SJCRH30 (cell line): ENCODE measurements around the gene MBD3L2. TPM values are rescaled to one million over a fixed set of nuclear protein-coding genes. Genes with fewer than 3 reads are reported as not detected.

Experiments used
- DNase-seq, 2 experiments: peaks; one replicate each; pipeline ENCODE4 v3.0.0-alpha.2; 2015 to 2020
- H3K27ac ChIP-seq: fragments of 250-450 bp; sonication (Bioruptor Pico); 2 replicates; pipeline ENCODE4 v1.5.1; 2020; ENCODE audit warnings: mild to moderate bottlenecking, moderate library complexity
- H3K27me3 ChIP-seq: fragments of 250-450 bp; sonication (Bioruptor Pico); 2 replicates; pipeline ENCODE4 v1.5.1; 2020; ENCODE audit warnings: mild to moderate bottlenecking, moderate library complexity
- H3K36me3 ChIP-seq: fragments of 250-450 bp; sonication (Bioruptor Pico); 2 replicates; pipeline ENCODE4 v1.5.1; 2020; ENCODE audit warnings: mild to moderate bottlenecking, moderate library complexity
- H3K4me1 ChIP-seq: fragments of 250-450 bp; sonication (Bioruptor Pico); 2 replicates; pipeline ENCODE4 v1.5.1; 2020; ENCODE audit warnings: mild to moderate bottlenecking, moderate library complexity
- H3K4me3 ChIP-seq: fragments of 250-450 bp; sonication (Bioruptor Pico); 2 replicates; pipeline ENCODE4 v1.5.1; 2020; ENCODE audit warnings: mild to moderate bottlenecking, moderate library complexity
- H3K9me3 ChIP-seq: fragments of 250-450 bp; sonication (Bioruptor Pico); replicated peaks from 2 replicates; pipeline ENCODE4 v1.5.1; 2020; ENCODE audit warnings: mild to moderate bottlenecking, moderate library complexity
- total RNA-seq: library from RNA; depleted of rRNA; stranded (reverse); fragments of >200 nt; shearing (Covaris generic); gene quantifications from 2 replicates; pipeline ENCODE4 v1.2.3, GENCODE V29; 2014; rRNA removed

The MBD3L2 gene
- total RNA-seq, 1 experiment from 2014 or later: not detected

DNA sequence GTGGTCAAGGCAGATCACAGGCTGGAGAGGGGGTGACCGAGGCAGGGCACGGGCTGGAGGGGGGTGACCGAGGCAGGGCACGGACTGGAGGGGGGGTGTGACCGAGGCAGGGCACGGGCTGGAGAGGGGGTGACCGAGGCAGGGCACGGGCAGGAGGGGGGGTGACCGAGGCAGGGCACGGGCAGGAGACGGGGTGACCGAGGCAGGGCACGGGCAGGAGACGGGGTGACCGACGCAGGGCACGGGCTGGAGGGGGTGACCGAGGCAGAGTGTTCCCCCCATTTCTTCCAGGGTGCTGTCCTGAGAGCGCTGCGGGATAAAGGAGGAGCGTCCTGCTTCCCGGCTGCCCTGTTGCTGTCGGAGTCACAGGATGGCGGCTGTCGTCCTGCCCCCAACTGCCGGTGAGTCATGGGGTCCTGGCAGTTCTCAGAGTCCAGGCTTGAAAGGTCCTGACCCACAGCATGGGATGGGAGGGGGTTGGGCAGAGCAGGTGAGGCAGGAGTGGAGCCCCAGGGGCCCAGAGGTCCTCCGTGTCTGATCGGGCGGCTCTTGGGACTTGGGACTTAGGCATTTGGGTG lies 25.7 kb downstream of the MBD3L2 start:
- Histone ChIP-seq H3K36me3 (peaks cover 75% of the 10 kb centered on the region), H3K4me1 (no peaks in the 10 kb centered on the region; the same call in 1 of the 2 replicates), H3K4me3 (no peak overlapping the region), H3K27me3 (no peaks in the 10 kb centered on the region), H3K27ac (no peak overlapping the region), H3K9me3 (peaks cover 12% of the 10 kb centered on the region)
- no peak for DNase-seq

DNA sequence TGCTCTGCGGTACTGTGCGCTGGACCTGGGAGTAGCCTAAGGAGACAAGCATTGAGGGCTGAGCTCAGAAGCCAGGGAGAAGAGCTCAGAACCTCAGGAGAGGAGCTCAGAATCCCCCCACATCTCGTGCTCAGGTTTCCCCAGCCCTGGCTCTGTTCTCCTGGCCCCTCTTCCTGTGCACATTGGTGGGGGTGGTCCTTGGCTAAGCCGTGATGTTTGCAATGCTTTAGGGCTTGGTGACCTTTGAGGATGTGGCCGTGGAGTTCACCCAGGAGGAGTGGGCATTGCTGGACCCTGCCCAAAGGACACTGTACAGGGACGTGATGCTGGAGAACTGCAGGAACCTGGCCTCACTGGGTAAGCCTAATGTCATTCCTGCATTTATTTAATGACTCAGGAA lies 27.0 kb downstream of the MBD3L2 start:
- no peak overlapping the region for H3K4me3 ChIP-seq
- no peaks in the 10 kb centered on the region for H3K27me3 ChIP-seq
- peaks cover 18% of the 10 kb centered on the region for H3K9me3 ChIP-seq
- no peak overlapping the region for H3K27ac ChIP-seq
- DNase-seq: no peak
- H3K36me3 ChIP-seq: peaks cover 85% of the 10 kb centered on the region
- H3K4me1 ChIP-seq: no peaks in the 10 kb centered on the region

DNA sequence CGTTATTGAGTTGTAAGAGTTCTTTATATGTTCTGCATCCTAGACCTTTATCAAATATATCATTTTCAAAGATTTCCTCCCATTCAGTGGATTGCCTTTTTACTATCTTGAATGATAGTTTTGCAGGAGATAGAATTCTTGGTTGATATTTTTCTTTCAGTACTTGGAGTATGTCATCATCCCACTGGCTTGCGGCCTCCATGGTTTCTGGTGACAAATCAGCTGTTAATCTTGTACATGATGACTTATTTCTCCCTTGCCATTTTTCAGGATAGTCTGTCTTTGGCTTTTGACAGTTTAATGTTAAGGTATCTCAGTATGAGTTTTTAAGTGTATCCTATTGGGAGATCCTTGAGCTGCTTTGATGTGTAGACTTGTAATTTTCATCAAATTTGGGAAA lies 28.9 kb downstream of the MBD3L2 start:
- DNase-seq: no peak
- peaks cover 33% of the 10 kb centered on the region for H3K9me3 ChIP-seq
- no peaks in the 10 kb centered on the region for H3K27me3 ChIP-seq
- peaks cover 89% of the 10 kb centered on the region for H3K36me3 ChIP-seq
- no peaks in the 10 kb centered on the region for H3K4me1 ChIP-seq
- no peak overlapping the region for H3K27ac ChIP-seq
- H3K4me3 ChIP-seq: no peak overlapping the region

DNA sequence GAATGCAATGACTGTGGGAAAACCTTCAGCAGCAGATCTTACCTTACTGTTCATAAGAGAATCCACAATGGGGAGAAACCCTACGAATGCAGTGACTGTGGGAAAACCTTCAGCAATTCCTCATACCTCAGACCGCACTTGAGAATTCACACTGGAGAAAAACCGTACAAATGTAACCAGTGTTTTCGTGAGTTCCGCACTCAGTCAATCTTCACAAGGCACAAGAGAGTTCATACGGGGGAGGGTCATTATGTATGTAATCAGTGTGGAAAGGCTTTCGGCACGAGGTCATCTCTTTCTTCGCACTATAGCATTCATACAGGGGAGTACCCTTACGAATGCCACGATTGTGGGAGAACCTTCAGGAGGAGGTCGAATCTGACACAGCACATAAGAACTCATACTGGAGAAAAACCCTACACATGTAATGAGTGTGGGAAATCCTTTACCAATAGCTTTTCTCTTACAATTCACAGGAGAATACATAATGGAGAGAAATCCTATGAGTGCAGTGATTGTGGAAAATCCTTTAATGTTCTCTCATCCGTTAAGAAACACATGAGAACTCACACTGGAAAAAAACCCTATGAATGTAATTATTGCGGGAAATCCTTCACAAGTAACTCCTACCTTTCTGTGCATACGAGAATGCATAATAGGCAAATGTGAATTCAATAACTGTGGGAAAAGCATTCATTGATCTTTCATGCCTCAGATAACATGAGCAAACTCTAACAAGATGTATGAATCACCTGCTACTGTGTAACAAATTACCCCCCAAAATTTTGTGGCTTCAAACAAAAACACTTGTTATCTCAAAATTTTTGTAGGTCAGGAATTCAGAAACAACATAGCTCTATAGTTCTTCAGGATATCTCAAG lies 34.2 kb downstream of the MBD3L2 start:
- peaks cover 60% of the 10 kb centered on the region for H3K9me3 ChIP-seq
- DNase-seq: peak; percentile 16 to 33
- H3K36me3 ChIP-seq: peaks cover 70% of the 10 kb centered on the region
- no peaks in the 10 kb centered on the region for H3K4me1 ChIP-seq
- no peak overlapping the region for H3K27ac ChIP-seq
- no peaks in the 10 kb centered on the region for H3K27me3 ChIP-seq
- no peak overlapping the region for H3K4me3 ChIP-seq

DNA sequence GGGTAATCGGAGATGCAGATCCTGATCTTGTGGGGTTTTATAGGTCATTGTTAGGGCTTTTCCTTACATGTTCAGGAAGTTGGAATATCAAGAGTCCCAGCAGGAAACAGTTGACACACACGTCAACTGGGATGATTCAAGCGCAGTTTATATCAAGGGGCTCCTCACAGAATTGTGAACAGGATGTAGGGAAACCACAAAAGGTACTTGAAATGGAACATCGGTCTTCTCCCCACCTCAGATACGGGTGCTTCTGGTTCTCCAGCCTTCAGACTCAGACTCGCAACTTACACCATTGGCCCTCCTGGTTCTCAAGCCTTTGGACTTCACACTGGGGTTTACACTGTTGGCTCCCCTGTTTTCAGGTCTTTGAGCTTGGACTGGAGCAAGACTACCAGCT lies 39.9 kb downstream of the MBD3L2 start:
- Histone ChIP-seq H3K4me1 (no peaks in the 10 kb centered on the region), H3K4me3 (no peak overlapping the region), H3K9me3 (peaks cover 24% of the 10 kb centered on the region), H3K27me3 (no peaks in the 10 kb centered on the region), H3K27ac (no peak overlapping the region), H3K36me3 (peaks cover 16% of the 10 kb centered on the region)
- no peak for DNase-seq

DNA sequence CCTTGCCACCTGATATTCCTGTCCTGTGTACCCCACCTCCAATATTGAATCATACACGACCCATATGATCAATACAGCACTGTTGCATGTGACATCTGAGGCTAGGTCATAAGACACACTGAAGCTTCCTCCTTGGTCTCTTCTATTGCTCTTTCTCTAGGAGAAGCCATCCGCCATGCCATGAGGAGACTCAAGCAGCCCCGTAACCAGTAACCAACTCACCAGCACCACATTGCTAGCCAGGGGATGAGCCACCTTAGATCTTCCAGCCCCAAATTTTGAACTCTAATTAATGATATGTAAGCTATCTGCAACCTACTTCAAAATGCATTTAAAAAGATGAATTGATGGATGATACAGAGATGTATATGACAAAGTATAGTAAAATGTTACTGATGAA lies 49.0 kb downstream of the MBD3L2 start:
- Histone ChIP-seq H3K4me1 (no peaks in the 10 kb centered on the region), H3K9me3 (0 out of 2 replicates have a peak, but pooled peaks cover 2% of the 10 kb centered on the region), H3K27me3 (no peaks in the 10 kb centered on the region), H3K36me3 (no peaks in the 10 kb centered on the region), H3K27ac (no peak overlapping the region; the same call in 1 of the 2 replicates), H3K4me3 (peak overlapping the region; percentile 66)
- DNase-seq: no peak

DNA sequence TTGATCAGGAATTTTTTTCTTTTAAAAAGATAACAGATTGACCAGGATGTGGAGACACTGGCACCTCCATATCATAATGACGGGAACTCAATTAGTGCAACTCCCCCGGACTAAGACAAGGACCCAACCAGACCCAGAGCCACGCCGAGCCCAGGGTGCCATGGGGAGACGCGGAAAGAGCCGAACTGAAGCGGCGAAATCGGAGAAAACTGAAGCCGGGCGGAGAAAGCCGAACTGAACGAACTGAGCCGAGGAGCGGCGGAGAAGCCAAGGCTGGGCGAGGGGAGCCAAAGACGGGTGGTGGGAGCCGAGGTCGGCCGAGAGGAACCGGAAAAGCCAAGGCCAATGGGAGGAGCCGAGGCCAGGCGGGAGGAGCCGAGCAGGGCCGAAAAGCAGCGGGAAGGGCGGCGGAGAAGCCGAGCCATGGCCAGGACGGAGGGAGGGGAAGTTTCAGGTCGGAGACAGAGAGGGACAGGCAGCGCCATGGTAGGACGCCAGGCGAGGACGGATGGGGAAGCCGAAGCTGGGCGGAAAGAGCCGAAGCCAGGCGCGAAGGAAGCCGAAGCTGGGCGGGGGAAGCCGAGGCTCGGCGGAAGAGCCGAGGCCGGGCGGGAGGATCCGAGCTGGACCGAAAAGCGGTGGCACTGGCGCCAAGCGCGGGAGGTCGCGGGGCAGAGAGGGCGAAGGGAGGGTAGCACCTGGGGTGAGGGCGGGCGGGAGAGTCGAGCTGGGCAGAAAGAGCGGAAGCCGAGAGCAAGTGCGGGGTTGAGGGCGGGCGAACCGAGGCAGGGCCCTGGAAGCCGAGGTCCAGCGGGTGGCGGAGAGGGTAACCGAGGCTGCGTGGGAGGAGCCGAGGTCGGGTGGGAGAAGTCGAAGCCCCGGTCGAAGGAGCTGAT lies 49.8 kb downstream of the MBD3L2 start:
- H3K4me1 ChIP-seq: no peaks in the 10 kb centered on the region
- H3K9me3 ChIP-seq: 0 out of 2 replicates have a peak, but pooled peaks cover 2% of the 10 kb centered on the region
- no peaks in the 10 kb centered on the region for H3K36me3 ChIP-seq
- peak overlapping the region; percentile 74 for H3K27ac ChIP-seq
- H3K4me3 ChIP-seq: peak overlapping the region; percentile 66
- peak; percentile 91 to 93 for DNase-seq
- no peaks in the 10 kb centered on the region for H3K27me3 ChIP-seq

DNA sequence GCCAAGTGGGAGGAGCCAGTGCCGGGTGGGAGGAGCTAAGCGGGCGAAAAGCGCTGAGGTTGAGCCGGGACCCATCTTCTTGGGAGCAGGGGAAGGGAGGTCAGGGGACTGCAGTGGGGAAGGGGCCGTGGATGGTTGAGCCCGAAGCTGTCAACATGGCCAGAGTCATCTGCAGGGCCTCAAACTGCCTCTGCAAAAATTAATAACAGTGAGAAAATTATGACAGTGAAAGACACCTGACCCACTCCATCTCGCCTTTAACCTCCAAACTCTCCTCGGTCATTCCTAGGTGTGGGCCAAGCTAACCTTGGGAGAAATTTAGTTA lies 50.4 kb downstream of the MBD3L2 start:
- Histone ChIP-seq H3K9me3 (0 out of 2 replicates have a peak, but pooled peaks cover 2% of the 10 kb centered on the region), H3K4me3 (peak overlapping the region; percentile 66), H3K36me3 (no peaks in the 10 kb centered on the region), H3K27me3 (no peaks in the 10 kb centered on the region), H3K27ac (peak overlapping the region; percentile 74), H3K4me1 (no peaks in the 10 kb centered on the region)
- DNase-seq: no peak

Other genes starting within 250 kb of the MBD3L2 start
- gene ADGRE1, start 161.7 kb upstream of the MBD3L2 start, total RNA-seq: not detected in 2 replicates
- not detected in 2 replicates for gene MBD3L2B, start 27.9 kb upstream of the MBD3L2 start, total RNA-seq
- gene MBD3L5, start 18.7 kb upstream of the MBD3L2 start, total RNA-seq: not detected in 2 replicates
- not detected in 2 replicates for gene MBD3L4, start 9.1 kb upstream of the MBD3L2 start, total RNA-seq
- not detected in 2 replicates for gene MBD3L3, start 9.4 kb downstream of the MBD3L2 start, total RNA-seq
- gene ZNF557, start 20.4 kb downstream of the MBD3L2 start, total RNA-seq: 12.5 and 13.4 TPM in 2 replicates
- gene INSR, start 245.1 kb downstream of the MBD3L2 start, total RNA-seq: 12.9 and 14.3 TPM in 2 replicates